ENCODE data around the gene DEDD2.
A peak's percentile ranks its signal among the peaks of the same experiment; 100 is the strongest.

Gene DEDD2

DNA sequence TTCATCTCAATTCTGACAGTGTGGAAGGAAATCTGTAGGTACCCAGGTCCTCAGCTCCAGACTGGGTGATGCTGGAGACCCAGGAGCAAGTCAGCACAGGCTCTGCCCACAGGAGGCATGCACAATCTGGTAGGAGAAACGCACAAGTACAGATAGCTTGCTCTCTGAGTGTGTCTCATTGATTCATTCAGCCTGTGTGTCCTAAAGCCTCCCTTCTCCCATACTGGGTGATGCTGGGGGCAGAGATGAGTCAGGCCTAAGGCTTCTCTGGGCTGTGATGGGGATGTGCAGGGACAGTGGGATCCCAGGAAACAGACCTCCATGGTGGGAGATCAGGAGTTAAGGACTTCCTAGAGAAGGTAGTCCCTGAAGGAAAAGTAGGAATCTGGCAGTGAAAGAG, 9.4 kb upstream of the DEDD2 start:
- DNase-seq (ENCODE audit: low spot score), result no peak

DNA sequence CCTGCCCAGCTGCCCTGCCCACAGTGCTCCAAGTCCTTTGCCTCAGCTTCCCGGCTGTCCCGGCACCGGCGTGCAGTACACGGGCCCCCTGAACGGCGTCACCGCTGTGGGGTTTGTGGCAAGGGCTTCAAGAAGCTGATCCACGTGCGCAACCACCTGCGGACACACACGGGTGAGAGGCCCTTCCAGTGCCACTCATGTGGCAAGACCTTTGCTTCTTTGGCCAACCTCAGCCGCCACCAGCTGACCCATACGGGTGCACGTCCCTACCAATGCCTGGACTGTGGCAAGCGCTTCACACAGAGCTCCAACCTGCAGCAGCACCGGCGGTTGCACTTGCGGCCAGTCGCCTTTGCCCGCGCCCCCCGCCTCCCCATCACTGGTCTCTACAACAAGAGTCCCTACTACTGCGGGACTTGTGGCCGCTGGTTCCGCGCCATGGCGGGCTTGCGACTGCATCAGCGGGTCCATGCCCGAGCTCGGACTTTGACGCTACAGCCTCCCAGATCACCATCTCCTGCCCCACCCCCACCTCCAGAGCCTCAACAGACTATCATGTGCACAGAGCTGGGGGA, 8.3 kb upstream of the DEDD2 start:
- DNase-seq (ENCODE audit: low spot score), result no peak

DNA sequence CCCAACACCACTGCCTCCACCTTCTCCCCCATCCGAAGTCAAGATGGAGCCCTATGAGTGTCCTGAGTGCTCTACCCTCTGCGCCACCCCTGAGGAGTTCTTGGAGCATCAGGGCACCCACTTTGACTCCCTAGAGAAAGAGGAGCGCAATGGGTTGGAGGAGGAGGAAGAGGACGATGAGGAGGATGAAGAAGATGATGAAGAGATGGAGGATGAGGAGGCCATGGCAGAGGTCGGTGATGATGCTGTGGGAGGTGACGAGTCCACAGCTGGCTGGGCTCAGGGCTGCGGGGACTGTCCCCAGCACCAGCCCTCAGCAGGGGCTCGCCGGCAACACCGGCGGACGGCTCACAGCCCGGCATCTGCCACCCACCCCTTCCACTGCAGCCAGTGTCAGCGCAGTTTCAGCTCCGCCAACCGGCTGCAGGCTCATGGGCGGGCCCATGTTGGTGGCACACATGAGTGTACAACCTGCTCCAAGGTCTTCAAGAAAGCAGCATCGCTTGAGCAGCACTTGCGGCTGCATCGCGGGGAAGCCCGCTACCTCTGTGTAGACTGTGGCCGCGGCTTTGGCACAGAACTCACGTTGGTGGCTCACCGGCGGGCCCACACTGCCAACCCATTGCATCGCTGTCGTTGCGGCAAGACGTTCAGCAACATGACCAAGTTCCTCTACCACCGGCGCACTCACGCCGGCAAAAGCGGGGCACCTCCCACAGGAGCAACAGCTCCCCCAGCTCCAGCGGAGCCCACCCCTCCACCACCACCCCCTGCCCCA, 7.7 kb upstream of the DEDD2 start:
- DNase-seq (ENCODE audit: low spot score), result no peak

DNA sequence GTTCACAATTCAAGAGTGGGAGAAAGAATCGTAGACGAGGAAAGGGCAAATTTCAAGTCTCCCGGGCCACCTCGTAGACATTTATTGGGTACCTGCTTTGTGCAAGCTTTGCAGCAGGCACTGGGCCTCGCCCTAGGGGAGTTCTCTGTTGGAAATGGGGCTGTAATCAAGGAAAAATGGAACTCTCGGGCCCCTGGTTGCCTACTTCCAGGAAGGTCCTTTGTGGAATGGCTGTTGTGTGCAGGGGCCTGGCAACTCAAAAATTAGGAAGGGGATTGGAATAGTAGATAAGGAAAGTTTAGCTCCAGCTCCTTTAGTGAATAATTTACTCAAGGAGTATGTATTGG, 3.2 kb upstream of the DEDD2 start:
- DNase-seq (ENCODE audit: low spot score), result no peak

DNA sequence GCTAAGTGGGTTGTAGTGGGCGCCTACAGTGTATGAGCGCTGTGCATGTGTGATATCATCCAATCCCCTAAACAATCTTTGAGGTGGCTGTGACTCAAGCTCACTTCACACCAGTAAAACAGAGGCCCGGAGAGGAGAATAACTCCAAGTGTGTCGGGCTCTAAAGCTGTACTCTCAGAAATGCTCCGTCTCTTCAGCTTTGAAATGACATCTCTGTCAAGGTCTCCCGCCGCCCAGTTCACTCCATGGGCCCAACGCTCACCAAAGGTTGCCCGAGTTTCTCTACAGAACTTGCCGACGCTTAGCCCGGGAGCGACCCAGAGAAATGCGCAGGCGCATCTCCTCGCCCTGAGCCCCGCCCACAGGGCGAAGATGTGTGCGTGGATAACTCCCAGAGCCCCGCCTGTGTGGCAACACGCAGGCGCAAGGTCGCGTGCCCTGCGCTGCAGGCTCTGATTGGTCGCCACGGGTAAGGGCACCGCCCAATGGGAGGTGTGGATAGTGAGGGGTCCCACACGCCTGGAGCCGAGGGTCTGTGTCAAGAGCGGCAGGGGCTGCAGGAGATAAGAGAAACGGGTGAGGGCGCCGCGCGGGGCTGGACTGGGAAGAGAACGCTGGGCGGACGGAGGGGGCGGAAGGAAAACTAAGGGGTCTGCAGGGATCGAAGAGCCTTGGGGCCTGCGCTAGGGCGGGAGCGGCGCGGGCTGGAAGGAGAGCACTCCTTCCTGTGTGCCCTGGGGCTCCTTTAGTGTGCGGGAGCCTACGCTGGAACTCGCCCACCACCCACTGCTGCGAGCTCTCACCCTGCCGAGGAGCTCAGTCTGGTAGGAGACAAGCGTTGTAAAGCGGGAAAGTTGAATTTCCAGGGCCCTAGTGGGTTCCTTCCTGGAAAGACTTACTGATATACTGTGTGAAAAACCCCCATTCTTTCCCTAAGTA, 2.6 kb upstream of the DEDD2 start, which contains the start of gene ZNF526:
ZNF526 (plus strand) TSS at position 501 of the 939 bp plus-strand sequence. CDS start 4,092 bp downstream, outside the sequence.
- DNase-seq (ENCODE audit: low spot score), result peak; percentile 98

DNA sequence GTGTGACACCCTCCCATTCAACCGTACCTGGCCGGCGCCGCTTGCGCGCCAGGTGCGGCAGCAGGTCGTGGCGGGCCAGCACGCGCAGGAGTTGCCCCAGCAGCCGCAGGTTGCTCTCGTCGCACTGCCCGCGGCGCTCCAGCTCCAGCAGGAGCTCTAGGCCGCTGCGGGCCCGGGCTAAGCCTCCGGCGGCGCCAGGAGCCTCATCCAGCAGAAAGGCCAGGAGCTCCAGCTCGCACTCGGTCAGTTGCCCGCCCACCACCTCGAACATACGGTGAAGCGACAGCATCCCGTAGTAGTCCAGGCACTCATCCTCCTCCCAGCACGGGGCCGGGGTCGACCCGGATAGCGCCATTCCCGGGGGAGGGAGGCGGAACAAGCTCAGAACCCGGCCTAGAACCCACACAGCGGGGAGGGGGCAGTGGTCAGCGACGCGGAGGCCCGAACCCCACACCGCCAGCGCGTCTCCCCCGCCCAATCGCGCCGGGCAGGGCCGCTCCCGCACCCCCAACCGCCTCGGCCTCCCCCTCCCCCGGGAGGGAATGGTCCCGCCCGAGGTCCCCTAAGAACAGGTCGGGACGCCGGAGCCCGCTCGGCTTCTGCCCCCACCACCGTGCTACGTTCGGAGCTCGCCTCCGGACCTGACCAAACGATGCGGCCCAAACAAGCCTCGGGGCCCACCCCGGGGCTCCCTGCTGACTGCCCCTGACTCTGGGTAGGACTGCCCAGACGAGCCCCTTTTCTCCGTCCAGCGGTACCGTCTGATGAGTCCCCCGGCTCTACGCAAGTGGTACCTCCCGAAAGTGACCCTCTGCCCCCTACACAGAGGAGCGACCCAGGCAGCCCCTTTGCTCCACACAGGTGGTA, 591 bp downstream of the DEDD2 start:
- DNase-seq (ENCODE audit: low spot score), result no peak

DNA sequence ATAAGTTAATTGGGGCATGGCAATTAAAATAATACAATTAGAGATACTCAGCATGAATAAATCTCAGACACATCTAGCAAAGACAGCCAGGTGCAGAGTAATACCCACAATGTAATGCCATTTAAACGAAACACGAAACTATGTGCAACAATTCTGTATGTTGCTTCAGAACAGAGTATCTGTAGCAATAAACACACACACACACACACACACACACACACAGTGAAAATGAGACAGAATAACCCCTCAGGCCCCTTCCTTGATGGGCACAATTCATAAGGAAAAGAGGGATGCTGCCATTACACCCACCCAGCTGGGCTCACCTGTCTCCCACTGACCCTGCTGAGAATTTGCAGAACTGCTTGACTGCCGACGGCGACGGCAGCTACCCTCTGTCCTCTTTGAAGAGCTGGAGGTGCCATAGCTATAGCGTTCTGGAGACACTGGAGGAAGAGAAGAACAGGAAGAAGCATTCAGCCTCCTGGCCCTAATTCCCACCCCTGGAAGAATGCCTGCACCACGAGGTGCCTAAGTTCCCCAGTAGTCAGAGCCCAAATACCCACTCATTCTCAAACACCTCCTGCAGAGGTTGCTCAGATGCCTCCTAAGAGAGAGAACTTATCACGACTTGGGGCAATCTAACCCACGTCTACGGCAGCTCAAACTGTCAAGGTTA, 2.5 kb downstream of the DEDD2 start:
- no peak for DNase-seq (ENCODE audit: low spot score)

DNA sequence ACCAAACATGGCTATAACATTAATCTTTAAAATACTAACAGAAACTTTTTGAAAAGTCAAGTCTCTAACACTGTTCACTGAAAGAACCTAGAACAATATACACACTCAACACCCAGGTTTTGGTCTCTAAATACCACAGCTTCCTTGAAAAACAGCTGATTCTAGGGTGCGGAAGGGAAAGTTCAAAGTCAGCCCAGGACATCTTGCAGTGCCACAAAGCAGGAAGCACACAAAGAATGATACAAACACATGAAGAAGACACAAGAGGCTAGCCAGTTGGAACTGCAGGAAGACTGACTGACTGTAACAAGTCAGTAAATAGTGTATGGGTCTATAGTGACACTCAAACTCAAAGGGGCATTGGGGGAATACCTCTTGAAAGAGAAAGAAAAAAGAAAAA, 4.6 kb downstream of the DEDD2 start:
- no peak for DNase-seq (ENCODE audit: low spot score)

DNA sequence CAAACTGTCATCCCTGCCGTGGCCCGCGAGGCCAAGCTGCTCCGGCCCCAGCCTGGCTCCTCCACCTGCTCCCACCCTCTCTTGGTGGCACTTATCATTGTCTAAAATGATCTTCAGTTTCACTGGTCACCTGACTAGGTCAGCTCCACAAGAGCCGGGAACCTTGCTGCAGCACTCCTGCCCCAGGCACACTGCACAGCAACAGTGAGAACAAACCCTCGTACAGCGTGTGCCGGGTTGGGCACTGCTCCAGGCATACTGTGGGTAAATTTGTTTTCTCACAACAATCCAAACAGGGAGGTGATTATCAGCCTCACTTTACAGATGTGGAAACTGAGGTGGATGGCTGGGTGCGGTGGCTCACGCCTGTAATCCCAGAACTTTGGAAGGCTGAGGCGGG, 8.9 kb downstream of the DEDD2 start:
- no peak for DNase-seq (ENCODE audit: low spot score)

DNA sequence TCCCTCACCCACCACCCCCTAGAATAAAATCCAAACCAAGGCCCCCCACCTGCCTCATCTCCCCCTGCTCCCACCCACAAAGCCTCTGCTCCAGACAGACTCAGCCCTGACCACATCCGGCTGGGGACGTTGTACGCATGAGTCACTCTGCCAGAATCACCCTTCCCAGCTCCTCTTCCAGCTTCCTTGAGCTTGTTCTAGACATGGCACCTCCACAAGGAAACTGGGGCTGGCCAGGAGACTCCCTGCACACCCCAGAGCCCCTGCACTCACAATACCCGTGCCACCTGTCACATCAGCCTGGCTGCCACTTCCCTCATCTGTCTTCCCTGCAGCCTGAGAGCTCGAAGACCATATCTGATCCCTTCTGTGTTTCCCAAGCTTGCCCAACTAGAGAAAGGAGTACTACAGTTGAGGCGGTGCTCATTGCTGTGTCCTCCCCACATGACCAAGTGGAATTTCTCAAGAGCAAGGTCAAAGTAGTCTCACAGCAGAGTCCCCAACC, 9.7 kb downstream of the DEDD2 start:
- no peak for DNase-seq (ENCODE audit: low spot score)

DNA sequence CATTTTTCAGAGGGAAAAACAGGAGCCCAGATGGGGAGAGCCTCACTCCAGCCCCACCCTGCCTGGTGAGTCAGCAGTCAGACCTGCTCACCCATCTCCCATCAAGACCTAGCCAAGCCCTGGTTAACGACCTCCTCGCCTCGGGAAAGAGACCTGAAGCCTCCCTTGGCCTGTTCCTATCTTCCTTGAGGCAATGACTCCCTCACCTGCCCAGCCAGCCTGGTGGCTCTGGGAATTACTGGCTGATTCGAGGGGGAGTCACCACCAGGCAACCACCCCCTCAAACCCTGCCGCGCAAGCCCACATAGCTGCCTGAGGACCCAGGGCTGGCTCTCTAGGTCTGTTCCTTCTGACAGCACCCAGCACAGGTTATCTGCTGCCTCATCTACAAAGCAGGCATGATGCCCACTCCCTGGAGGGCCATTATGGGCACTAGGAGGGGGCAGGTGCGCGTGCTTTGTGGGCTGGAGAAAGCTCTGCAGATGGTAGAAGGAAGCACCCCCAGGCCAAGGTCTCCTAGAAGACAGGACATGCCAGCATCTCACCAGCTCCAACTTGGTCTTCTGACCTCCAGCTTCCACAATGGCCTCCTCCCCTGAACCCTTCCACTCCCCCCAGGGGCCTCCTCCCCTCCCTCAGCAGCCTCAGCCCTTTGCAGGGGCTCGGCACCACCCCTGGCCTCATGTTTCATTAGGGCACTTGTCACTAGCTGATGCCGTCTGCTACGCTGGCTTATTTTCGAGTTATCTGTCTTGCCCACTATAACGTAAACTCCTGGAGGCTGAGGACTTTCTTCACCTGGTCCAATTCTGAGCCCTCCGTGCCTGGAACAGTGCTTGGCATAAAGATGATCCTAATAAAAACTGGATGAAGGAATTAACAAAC, 10.4 kb downstream of the DEDD2 start:
- no peak for DNase-seq (ENCODE audit: low spot score)

DNA sequence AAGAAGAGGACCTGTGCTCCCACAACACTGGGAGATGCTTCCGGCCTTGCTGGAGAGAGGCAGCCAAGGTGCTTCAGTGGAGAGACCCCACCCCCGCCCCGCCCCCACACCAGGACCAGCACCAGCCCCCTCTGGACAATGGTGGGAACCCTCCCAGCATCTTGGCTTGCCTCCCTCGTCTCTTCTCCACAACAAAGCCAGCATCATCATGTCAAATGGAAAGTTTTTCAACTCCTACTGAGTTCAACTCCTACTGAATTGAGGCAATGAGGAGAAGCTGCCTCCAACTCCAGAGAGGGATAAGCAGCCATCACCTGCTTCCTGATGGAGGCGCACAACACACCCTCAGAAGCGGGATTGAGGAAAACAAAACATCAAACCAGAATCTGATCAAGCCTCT, 12.8 kb downstream of the DEDD2 start:
- no peak for DNase-seq (ENCODE audit: low spot score)

DNA sequence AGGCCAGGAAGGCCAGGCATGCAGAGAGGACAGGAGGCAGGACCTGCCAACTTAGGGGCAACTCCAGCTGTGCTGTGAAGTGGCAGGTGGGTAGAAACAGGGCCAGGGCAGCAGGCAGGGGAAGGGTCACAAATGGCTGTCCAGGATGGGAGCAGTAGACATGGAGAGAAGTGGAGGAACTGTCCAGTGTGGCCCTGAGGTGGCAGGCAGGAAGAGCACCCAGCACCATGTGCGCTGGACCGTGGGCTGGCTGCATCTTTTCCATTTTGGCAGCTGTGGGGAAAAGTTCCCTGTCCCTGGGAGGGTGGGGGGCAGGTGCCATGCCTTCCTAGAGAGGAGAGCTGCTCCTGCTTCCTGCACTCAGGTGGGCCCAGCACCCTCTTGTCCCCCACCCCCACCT, 13.8 kb downstream of the DEDD2 start:
- DNase-seq (ENCODE audit: low spot score), result no peak

DNA sequence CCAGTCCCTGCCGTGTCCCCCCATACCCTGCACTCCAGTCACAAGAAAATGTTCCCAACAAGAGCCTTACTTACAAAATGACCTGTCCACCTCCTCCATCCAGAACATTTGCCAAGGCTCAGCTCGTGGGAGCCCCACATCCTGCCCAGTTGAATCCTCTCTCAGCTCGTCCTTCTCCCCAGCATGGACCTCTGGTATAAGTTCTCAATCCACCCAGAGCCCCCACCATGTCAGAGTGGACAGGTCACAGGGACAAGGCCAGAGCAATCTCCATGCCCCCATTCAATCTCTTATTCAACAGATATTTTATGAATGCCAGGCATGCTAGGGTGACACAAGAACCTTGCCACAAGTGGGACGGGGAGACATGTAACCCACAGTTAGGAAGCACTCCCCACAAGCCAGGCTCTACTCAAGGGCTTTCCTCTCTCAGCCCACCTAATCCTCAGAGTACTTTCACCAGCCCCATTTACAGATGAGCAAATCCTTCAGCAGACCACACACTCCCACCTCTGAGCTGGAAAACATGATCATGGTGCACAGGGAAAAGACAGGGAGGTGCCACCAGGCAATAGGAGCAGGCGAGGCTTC, 15.1 kb downstream of the DEDD2 start:
- no peak for DNase-seq (ENCODE audit: low spot score)

DNA sequence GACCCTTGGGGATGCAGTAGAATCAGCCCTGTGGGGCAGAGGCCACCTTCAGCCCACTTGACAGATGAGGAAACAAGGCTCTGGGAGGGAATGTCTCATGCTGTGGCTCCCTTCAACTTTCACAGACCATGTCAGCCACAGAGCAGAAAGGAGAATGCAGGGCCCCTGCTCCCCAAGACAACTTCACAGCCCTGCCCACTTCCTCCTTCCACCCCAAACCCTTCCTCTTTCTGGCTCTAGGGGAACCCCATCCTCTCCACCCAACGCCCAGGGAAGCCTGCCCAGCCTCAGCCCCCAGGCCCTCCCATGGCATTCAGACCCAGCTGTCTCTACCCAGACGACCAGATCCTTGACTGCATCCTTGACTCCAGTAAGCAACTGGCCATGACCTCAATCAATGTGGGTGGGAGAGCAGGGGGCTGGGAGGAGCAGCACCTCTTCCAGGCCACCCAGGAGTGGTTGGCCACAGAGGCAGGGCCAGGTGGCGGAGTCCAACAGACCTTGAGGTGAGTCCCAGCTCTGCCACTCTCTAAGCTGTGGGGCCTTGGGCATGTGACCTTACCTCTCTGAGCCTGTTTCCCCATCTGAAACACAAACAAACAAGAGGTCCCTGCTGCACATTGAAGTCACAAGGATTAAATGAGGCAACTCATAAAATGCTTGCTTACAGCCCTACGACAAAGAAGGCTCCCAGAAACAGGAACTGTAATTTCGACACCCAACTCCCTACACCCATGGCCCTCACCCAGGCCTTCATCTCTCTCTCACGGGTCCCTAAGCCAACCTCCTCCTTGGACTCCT, 15.8 kb downstream of the DEDD2 start:
- peak; percentile 66 for DNase-seq (ENCODE audit: low spot score)

DNA sequence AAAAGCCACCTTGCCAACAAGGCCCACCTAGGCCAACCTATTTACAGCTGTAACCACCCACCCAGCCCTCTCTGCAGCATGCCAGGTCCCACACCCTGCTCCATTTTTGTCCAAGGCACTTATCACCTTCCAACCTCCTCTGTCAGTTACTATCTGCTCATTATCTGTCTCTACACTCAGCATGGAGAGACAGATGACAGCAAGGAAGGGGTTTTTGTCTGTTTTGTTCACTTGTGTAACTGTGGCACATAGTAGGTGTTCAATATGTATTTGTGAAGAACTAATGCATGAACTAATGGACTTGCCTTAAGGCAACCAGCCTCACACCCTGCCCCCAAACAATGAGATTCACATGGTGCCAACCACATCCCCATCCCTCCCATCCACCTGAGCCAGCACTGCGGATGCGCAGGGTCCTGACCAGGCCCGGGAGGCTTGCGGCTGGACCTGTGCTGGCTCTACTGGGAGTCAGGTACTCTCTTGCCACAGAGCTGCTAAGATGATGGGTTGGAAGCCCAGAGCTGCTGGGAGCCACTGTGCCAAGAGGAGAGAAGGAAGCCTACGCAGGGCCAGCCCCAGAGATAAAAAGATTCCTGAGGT, 17.3 kb downstream of the DEDD2 start:
- no peak for DNase-seq (ENCODE audit: low spot score)

DNA sequence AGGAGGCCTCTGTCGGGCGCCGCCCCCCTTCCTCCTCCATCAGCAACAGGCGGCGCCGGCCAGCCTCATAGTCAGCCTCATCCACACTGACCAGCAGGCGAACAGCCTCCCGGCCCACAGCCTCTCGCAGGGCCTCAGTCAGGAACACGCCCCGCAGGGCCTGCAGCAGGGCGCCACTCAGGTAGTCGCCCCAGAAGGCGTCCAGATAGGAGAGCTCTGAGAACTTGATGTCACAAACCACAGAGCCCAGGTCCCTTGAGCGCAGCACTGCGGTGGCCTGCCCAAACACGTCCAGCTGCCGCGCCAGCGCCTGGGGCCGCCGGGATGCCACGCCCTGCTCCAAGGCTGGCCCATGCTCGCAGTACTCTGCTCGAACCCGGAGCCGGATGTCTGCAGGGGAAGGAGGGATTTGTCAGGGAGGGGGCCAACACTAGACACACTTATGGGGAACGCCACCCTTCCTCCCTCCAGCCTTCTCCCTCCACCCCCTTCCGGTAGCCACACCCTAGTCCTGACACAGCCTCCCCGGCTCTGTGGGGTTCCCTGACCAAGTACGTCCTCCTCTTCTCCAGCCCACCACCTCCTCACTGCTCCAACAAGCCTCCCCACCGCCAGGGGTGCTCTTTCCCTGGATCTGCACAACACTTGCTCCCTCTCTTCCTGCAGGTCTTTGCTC, 17.9 kb downstream of the DEDD2 start:
- DNase-seq (ENCODE audit: low spot score), result no peak
